Suprapubic skin (tissue), 3 donors: Measurements from ENCODE around the gene MYEOV.

Experiments used
- EP300 ChIP-seq: sonication (generic); formaldehyde crosslinking; IDR thresholded peaks from one replicate; pipeline ENCODE4 v1.6.1; 2017; ENCODE audit warnings: antibody characterized with exemption
- POLR2A ChIP-seq, 2 donors: fragments of 450-650 bp; IDR thresholded peaks; one replicate each; pipeline ENCODE4 v1.6.1; 2017; ENCODE audit warnings: antibody characterized with exemption in 2 of 2, mild to moderate bottlenecking in 2 of 2, moderate library complexity in 2 of 2
- TF ChIP-seq, protein P1 (sequence below), 2 donors: fragments of 200-600 bp in 1 of 2; fragments of 450-650 bp in 1 of 2; sonication (generic) in 1 of 2; IDR thresholded peaks; one replicate each; pipeline ENCODE4 v1.5.1; 2016 to 2019; ENCODE audit warnings: antibody characterized with exemption in 2 of 2, mild to moderate bottlenecking in 1 of 2, moderate library complexity in 1 of 2

DNA sequence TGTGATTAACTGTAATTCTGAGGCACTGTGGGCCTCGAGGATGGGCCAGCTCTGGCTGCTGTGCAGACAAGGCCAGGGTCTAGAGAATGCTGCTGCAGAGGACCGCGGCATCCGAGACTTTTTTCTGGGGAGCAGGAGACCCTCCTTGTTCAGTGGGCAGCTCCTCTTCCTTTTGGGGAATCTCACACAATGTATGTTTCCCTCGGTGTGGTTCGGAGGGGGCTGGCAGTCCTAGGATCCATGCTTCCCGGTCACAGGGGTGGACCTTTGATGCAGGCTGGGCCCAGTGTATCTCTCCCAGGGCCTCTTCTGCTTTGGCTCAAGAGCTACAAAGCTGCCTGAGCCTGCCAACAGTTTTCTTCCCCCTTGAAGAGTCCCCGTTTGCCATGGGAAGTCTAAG, 31.5 kb downstream of the MYEOV start:
- no peak for TF ChIP-seq EP300
- TF ChIP-seq, protein P1, sequence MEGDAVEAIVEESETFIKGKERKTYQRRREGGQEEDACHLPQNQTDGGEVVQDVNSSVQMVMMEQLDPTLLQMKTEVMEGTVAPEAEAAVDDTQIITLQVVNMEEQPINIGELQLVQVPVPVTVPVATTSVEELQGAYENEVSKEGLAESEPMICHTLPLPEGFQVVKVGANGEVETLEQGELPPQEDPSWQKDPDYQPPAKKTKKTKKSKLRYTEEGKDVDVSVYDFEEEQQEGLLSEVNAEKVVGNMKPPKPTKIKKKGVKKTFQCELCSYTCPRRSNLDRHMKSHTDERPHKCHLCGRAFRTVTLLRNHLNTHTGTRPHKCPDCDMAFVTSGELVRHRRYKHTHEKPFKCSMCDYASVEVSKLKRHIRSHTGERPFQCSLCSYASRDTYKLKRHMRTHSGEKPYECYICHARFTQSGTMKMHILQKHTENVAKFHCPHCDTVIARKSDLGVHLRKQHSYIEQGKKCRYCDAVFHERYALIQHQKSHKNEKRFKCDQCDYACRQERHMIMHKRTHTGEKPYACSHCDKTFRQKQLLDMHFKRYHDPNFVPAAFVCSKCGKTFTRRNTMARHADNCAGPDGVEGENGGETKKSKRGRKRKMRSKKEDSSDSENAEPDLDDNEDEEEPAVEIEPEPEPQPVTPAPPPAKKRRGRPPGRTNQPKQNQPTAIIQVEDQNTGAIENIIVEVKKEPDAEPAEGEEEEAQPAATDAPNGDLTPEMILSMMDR (IDR thresholded peaks at IDR 0.05) = no peak
- TF ChIP-seq POLR2A (IDR thresholded peaks at IDR 0.05) = no peak
